ENCODE data around the gene LTN1.

LTN1 gene

GRCh38 chr21:28882345-28882744, 110.3 kb downstream of the LTN1 start:
- DNase-seq (ENCODE audit: low read depth in 2 of 2) = no peak
